HG03432 (cell line): ENCODE data around the gene IHH.
A peak's percentile ranks its signal among the peaks of the same experiment; 100 is the strongest.

Experiments used
- ATAC-seq: cut with Tn5 transposase; IDR thresholded peaks from one replicate; pipeline ENCODE4 v1.9.1; 2021; ENCODE audit warnings: mild to moderate bottlenecking, moderate library complexity; ENCODE audit not compliant: unreplicated experiment

The IHH gene

DNA sequence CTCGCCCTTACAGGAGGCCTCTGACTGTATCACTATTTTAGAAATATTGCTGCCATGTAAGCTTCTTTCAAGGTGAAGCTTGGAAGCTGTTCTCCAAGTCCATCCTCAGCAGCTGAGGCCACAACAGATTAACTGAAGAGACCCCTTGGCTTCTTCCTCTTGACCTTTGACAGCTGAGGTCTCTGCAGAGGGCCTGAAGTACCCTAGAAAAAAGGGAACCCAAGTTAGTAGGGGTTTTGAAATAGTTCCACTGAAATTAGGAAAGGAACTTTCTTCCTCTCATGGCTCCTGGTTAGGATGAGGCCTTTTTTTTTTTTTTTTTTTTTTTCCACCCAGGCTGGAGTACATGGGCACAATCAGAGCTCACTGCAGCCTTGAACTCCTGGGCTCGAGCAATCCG is 15.5 kb upstream of the IHH start:
- ATAC-seq, result no peak

DNA sequence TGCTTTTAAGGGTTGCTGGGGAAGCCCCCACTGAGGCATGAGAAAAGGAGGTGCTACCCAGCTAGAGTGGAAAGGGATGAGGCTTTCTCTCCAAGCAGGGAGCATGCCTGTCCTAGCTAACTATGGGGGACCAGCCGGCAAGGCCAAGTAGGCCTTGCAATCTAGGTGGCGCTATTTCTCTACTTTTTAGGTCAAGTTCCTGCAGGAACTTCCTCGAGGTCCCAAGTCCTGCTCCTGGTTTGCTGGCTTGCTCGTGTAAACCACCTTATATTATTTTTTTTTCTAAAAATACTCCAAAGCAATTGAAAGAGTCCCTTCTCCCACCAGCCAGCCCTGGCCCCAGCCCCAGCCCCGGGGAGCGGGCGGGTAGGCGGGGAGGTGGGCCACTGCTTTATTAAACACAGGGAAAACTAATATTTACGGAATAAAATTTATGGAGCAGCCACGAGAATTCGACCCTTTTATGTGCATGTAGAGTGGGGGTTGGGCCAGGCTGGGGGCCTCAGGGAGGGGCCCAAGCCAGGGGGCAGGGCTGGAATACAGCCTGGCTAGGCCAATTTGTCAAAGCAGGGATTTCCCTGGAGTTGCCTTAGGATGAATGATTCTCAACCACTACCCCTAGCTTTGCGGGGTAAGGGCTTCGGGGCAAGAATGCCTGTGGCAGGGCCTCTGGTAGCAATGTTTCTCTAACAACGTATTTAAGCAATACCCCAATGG is 12.8 kb upstream of the IHH start:
- no peak for ATAC-seq

DNA sequence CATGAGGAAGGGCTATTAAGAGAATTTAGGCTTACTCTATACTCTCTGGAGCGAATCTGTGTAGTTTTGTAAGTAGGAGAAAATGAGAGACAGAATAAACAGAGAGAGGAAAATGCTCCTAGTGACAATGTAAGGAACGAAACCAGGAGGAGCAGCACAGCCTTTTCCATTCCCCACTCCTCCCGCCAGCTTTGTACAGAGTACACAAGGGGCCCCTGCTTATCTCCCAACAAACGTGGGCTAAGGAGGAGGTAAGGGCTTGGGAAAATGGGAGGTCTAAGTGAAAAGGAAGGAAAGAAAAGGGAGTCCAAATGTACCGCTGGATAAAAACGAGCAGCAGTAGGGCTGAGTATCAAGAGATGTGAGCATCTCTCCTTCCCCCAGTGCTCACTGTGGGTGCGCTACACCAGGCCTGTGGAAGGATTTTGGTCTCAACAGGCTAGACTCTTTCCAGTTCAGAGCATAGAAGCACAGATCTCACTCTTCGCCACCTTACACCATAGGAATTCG is 12.1 kb upstream of the IHH start:
- ATAC-seq, result no peak

DNA sequence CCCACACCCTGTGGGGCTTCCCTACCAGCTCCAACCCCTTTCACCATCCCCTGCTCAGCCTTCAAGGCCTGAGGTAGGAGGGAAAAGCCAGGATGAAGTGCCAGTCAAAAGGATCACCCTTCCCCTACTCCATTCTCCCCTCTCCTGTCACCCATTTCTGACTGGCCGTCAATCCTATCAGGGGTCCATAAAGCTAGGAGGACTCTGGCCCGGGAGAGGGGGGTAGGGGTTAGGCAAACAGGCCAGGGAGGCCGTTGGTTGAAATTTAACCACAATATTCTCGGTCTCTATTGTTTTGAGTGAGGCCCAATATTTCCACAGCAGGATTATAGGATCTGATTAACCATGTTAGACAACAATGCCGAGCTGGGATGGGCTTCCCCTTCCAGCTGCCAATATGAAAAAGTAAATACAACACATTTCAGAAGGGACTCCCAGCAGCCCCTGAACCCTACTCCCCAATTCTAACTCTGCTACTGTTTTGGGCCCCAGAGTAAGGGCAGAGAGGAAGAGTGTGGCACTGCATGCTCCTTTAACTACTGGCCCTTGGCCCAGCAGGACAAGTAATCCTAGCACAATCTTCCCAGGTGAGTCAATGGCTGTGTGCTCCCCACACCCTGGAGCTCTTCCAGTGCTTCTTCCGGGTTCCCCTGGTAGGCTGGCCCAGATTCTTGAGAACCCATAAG is 10.6 kb upstream of the IHH start:
- ATAC-seq, result no peak

DNA sequence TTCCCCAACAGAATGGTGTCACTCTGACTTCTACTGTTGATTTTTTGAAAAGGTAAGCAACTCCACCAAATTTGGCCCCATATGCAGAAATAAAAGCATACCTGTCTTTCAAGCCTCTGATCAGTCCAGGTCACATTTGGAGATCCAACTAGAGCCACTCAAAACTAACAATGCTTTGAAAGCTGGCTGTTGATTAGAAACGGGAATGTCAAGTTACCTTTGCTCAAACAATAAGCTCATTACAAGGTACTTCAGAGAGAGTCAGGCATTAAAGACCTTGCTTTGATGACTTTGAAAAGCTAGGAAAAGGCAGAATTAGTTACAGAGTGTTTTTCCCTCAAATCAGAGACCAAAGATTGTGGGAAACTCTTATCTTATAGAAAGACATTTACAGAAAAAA is 4.8 kb upstream of the IHH start:
- no peak for ATAC-seq

DNA sequence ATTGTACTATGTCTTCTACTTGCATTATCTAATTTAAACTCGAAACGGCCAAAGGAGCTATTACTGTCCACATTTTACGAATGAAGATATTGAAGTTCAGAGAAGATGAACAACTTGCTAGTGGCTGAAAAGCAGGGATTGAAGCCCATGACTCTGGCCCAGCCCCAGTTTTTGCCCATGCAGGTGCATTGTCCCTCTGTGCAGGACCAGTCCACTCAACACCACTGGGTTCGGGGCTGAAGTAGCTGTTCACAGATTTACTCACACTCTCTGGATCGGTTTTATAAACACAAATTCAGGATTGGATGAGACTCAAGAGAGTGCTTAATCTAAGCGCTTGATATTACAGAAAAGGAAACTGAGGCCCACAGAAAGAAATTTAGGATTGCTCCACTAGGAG is 1.4 kb upstream of the IHH start:
- ATAC-seq, result no peak

DNA sequence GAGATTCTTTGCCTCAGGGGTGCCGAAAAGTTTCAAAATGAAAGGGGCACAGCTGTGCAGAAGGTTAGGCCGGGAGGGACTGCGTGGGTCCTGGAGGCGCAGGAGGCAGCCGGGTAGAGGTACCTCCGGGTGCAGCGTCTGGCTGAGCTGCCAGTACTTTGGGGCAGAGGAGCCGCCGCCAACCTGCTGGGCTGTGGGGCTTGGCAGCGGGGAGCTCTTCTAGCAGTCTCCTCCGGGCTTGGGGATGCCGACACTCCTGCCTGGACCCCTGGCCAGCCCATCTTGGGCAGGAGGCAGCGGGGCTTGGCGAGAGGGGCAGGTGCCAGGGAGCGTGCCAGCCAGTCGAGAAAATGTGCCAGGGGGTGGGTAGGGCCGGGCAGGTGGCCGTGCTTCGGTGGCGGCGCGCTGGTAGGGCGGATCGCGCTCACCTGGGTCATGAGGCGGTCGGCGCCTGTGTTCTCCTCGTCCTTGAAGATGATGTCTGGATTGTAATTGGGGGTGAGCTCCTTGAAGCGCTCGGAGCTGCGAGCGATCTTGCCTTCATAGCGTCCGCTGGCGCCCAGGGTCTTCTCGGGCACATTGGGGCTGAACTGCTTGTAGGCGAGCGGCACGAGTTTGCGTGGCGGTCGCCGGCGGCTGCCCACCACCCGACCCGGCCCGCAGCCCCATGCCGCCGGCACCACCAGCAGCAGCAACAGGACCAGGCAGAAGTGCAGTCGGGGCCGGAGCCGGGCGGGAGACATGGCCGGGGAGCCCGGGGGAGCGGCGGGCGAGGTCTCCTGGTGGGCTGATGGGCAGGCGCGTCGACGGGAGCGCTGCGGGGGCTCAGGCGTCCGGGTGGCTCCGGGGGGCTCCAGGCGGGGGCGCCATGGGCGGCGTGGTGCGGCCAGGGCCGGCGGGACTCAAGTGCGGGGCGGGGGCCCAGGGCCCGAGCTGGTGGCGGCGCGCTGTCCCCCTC is 717 bp downstream of the IHH start:
- no peak for ATAC-seq

DNA sequence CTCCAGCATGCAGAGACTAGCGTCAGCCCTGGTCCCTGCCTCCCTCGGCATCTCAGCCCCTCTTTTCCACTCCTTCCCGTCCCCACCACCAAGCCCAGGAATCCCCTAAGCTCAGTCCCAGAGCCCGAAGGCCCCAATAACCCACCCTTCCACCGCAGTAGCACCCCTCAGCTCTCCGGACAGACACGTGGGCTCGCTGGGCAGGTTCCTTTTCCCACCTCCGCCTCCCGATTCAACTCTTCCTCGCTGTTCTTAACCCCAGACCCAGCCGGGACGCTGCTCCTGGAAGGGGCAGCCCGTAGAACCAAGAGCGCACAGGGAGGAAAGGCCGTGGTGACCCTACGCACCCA is 1.4 kb downstream of the IHH start:
- no peak for ATAC-seq

DNA sequence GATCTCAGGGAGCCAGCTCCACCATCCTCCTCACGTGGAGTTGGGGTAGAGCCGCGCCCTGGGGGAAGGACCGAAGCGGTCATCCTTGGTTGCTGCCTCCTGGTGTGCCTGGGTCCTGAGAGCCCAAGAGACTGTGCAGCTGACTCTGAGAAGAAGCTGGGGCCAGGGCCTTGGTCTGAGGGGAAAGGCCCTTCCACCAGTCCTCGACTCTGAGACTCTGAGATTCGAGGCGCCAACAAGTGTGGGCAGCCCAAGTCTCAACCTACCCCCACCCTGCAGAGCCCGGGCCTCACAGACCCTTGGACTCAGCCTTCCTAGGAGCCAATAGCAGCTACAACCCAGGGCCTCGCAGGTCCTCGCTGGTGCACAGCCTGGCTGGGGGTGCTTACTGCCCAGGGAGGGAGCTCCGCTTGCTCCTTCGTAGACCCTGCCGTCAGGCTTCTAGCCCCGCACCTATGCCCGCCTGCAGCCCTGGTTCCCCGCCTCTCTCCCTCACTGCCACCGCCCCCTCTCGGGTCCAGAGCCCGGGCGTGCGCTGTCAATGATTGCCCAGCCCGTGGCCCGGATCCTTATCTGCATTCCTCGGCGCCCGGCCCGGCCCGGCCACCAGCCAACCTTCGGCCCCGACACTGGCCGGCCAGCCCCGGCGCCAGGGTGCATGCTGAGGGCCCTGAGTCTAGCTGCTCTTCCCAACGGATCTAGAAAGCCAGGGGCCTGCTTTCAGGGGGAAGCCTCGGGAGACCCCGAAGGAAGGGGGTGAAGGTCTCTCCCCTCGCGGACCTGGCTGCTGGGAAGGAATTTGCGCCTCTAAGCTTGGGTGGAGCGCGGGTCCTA is 2.0 kb downstream of the IHH start:
- ATAC-seq, result no peak

DNA sequence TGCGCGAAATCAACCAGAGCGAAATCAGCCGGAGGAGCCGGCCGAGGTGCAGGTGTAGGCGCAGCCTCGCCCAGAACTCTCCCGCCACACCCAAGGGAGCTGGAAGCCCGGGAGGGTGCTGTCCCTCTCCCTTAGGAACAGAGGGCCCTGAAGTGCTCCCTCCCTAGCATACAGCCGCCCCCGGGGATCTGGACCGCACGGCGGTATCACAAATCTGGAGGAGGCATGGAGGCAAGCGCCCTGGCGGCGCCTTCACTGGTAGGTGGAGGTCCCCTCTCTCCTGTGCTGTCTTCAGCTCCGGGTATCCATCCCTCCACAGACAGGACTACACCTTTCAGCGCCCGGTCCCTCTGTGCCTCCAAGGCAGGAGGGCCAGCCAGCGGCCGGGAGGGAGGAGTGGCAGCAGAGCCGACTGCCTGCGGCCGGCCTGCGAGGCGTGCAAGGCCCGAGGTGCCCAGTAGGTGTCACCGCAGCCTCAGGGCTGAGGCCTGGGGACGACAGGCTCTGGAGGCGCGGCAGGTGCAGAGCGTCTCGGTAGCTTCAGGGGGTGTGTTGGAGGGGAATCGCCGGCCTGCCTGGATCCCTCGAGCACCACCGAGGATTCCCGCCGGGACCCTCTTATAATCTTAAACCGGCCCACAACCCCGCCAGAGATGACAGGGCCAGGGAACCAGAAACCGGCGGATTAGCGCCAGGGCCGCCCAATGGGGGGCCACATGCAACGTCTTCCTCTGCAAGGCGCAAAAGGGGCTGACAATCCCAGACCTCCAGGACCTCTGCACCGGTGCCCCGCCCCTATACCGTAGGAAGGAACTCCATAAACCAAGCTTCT is 2.8 kb downstream of the IHH start:
- ATAC-seq, result peak; percentile 96

DNA sequence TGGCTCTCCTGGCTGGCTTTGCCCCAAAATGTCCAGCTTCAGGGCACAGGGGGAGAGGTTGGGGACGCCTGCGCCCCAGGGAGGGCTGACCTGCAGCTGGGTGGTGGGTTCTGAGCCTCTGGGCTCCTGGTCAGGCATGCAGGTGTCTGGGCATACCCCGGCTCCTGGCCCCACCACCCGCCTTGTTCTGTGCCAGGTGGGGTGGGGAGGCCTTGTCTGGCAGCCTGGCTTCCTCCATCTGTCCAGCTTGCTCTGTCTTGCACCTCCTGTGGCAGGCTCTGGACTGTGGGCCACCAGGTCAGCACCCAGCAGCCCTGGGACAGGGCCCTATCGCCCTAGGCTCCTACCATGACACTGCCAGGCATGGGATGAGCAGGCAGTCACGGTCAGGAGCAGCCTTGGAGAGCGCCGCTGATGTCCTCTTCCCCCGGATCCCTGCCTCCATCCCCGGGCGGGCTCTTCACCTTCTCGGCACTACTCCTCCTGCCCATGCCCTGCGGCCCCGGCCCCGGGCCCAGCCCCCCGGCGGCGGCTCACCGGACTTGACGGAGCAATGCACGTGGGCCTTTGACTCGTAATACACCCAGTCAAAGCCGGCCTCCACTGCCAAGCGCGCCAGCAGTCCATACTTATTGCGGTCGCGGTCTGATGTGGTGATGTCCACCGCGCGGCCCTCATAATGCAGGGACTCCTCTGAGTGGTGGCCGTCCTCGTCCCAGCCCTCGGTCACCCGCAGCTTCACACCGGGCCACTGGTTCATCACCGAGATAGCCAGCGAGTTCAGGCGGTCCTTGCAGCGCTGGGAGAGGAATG is 3.6 kb downstream of the IHH start:
- no peak for ATAC-seq

DNA sequence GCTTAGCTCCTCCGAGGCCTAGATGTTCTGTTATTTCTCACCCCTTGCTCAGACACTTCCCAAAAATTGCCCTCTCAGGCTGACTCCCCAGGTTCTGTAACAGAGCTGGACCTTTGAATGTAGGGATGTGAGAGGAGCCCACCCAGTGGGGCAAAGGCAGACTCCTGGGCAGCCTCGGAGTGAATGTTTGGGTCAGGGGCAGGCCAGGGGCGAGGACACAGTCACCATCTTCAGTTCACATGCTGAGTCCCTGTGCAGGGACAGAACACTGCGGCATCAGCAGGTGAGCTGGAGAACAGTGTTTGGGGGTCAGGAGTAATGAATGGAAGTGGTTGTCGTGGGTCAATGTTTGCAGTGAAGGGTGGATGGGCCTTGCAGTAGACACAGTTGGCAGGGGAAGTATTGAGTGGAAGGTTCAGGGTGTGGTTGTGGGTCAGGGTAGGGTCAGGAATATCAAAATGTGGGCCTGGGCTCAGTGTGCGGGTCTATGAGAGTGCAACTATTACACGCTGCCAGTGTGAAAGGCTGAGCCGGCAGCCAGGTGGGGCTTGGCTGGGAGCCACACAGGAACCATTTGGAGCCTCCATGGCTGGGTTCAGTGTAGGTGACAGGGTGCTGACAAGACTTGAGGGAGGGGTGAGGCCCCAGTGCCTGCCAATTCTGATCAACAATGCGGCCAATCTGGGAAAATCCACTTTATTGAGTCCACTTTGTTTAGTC is 4.4 kb downstream of the IHH start:
- no peak for ATAC-seq

DNA sequence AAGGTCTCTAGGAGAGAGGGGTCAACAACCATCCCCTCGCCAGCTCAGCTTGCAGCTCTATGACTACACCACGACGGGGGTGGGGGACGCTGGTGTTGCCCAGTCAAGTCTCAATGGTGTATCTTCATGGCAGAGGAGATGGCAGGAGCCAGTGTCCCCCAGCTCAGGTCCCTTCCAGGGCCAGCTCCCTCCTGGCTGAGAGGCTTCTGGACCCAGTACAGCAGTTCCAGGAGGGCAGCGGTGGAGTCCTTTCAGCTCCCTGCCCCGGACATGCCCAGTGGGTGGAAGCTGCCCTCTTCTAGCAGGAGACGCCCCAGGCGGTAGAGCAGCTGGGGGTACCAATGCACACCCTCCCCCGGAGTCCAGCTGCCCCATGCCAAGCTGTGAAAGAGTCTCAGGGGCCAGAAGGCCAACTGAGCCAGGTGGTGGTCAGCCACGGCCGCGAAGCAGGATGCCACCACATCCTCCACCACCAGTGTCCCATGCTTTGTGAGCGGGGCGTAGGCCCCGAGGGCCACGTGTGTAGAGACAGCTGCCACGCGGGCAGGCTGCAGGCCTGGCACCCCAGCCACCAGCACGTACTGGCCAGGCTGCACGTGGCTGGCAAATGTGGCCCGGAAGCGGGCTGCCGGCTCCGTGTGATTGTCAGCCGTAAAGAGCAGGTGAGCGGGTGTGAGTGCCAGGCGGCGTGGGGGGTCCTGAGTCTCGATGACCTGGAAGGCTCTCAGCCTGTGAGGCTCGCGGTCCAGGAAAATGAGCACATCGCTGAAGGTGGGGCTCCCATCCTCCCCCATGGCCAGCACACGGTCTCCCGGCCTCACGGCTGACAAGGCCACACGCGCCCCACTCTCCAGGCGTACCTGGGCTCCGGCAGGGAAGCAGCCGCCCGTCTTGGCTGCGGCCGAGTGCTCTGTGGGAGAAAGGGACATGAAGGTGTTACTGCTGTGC is 5.5 kb downstream of the IHH start:
- ATAC-seq, result no peak

DNA sequence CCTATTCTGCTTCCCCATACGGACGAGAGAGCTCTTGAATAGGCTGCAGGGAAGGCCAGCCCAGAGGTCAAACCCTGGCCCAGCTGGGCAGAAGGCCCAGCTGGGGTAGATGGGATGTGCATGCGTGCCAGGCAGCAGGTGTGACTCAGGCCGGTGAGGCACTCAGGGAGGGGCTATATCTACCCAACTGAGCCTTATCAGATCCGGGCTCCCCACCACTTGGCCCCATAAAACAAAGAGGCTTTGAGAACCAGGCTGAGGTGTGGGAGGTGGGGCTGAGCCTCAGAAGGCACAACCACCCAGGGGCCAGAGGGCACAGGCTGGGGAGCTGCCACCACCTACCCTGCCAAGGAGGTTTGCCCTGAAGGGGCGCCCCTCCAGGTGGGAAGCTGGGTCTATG is 11.4 kb downstream of the IHH start:
- ATAC-seq, result no peak

DNA sequence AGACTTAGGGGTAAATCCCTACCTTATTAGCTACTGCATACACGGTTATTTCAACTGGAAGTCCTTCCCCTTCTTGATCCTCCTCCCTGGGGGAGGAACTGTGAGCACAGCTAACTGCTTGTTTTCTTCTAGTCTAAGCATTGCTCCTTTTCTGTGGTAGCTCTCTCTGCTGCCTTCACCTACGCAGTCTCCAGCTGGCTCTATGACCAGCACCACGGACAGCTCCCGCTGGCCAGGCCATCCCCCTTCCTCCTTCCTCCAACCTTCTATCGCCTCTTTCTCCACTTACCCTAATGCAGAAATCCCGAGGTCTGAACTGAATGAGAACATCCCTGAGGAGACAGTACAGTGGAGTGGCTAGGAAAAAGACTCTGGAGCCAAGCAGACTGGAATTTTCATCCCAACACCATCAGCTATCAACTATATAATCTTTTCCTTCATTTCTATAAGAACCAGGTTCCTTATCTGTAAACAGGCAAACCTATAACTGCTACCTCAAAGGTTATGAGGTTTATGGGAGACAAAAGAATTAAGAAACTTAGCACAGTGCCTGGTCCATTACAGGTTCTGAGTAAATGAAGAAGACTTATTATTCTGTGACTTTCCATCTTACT is 14.7 kb downstream of the IHH start:
- ATAC-seq, result no peak

DNA sequence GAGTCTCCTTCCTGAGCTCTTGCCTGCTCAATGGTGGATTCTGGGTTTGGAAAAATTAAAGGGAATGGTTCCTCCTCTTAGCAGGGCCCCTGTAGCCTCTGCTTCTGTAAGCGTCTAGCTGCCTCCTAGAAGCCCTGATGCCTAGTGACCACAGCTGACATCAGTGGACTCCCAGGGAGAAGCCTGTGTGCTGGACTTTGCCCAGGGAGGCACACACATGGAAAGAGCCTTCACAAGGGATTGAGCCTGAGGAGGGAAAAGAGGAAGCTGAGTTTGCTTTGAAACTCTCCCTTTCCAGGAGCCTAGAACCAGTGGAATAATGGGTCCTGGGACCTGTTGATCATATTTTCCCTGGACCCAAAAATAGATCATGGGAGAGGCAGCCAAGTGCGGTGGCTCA is 18.0 kb downstream of the IHH start:
- ATAC-seq, result no peak

DNA sequence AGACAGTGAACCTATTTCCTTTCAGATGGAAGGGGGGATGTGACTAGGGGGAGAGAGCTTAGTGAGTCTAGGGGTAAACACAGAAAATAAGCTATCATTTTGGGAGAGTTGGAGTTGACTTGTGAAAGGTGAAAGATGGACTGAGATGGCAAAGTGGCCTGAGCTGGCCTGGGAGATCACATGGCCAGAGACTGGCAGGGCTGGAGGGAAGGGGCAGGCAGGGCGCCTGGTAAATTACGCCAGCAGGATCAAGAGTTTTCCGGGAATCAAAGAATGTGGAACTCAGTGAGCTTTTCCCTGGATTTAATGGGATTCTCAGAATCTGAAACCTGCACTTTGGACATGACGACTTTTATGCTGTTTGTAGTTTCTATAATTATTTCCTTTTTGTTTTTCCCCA is 18.6 kb downstream of the IHH start:
- ATAC-seq, result no peak
